NCI-H774 (cell line): ENCODE results near the gene TES.
A peak's percentile ranks its signal among the peaks of the same experiment; 100 is the strongest.

Source experiments
- DNase-seq: peaks from one replicate; lab custom pipeline; 2025; lab: John Stamatoyannopoulos, UW

The TES gene

GRCh38 chr7:116194115-116194514, 16.2 kb upstream of the TES start:
- DNase-seq: no peak

- DNase-seq: no peak
Observed at GRCh38 chr7:116195451-116195850, 14.9 kb upstream of the TES start.

GRCh38 chr7:116196947-116197346, 13.4 kb upstream of the TES start:
- no peak for DNase-seq

GRCh38 chr7:116197360-116197759, 13.0 kb upstream of the TES start:
- no peak for DNase-seq

GRCh38 chr7:116198748-116199410, 11.5 kb upstream of the TES start:
- DNase-seq: no peak

GRCh38 chr7:116200963-116201362, 9.4 kb upstream of the TES start:
- DNase-seq: no peak

GRCh38 chr7:116206141-116206540, 4.2 kb upstream of the TES start:
- DNase-seq: no peak

GRCh38 chr7:116208919-116209318, 1.4 kb upstream of the TES start:
- no peak for DNase-seq

- DNase-seq: no peak
Observed at GRCh38 chr7:116209561-116210070, 723 bp upstream of the TES start.

GRCh38 chr7:116211006-116211912, 920 bp downstream of the TES start:
- DNase-seq: peak; percentile 45

- DNase-seq: no peak
Observed at GRCh38 chr7:116211913-116212596, 1.7 kb downstream of the TES start.

- DNase-seq: no peak
Observed at GRCh38 chr7:116212869-116213268, 2.5 kb downstream of the TES start.

GRCh38 chr7:116213361-116214130, 3.2 kb downstream of the TES start:
- no peak for DNase-seq

GRCh38 chr7:116214921-116215320, 4.6 kb downstream of the TES start:
- DNase-seq: no peak

GRCh38 chr7:116215551-116215950, 5.2 kb downstream of the TES start:
- no peak for DNase-seq

- no peak for DNase-seq
Observed at GRCh38 chr7:116216956-116217571, 6.7 kb downstream of the TES start.

GRCh38 chr7:116218051-116218645, 7.8 kb downstream of the TES start:
- no peak for DNase-seq

- no peak for DNase-seq
Observed at GRCh38 chr7:116218747-116219146, 8.4 kb downstream of the TES start.

- DNase-seq: no peak
Observed at GRCh38 chr7:116219288-116219687, 8.9 kb downstream of the TES start.

GRCh38 chr7:116219834-116220233, 9.5 kb downstream of the TES start:
- no peak for DNase-seq

GRCh38 chr7:116222501-116222900, 12.2 kb downstream of the TES start:
- no peak for DNase-seq
